HEK293 (cell line): ENCODE results near the gene SH3RF3.
A peak's percentile ranks its signal among the peaks of the same experiment; 100 is the strongest.

Source experiments
- CTCF ChIA-PET: fragments of 350-600 bp; formaldehyde crosslinking; extraction: SDS; loops from one replicate; lab custom pipeline; 2021; ENCODE audit warnings: antibody characterized with exemption; lab: Yijun Ruan, JAX
- POLR2A ChIA-PET: fragments of 300-600 bp; formaldehyde crosslinking; extraction: SDS; loops from one replicate; lab custom pipeline; 2020; ENCODE audit warnings: antibody characterized with exemption, inconsistent platforms; lab: Yijun Ruan, JAX
- H3K27ac ChIP-seq: fragments of 200-500 bp; sonication (Bioruptor generic); 2 replicates; pipeline ENCODE4 v1.5.1; 2014; ENCODE audit warnings: low read depth, low read length, control low read depth, inconsistent platforms; ENCODE audit errors: extremely low read depth
- H3K36me3 ChIP-seq, 2 experiments: fragments of 200-500 bp in 1 of 2; sonication (Bioruptor generic) in 1 of 2; 1 replicate in 1 of 2; 2 replicates in 1 of 2; pipeline ENCODE4 v1.5.1; 2014 to 2017; ENCODE audit warnings: inconsistent platforms in 2 of 2, low read length in 2 of 2; ENCODE audit not compliant: control insufficient read depth in 2 of 2, insufficient read depth in 1 of 2
- H3K4me1 ChIP-seq: fragments of 200-500 bp; sonication (Bioruptor generic); 2 replicates; pipeline ENCODE4 v1.5.1; 2014; ENCODE audit warnings: mild to moderate bottlenecking, low read length, inconsistent platforms; ENCODE audit not compliant: control insufficient read depth, insufficient read depth
- H3K4me3 ChIP-seq: 2 replicates; pipeline ENCODE4 v1.5.1; 2011; ENCODE audit warnings: low read depth, mild to moderate bottlenecking, control low read depth, low read length, moderate library complexity
- H3K9me3 ChIP-seq: fragments of 200-500 bp; sonication (Bioruptor generic); 2 replicates; pipeline ENCODE4 v1.5.1; 2014; ENCODE audit warnings: low read depth, low read length, inconsistent platforms; ENCODE audit not compliant: control insufficient read depth, insufficient read depth
- CTCF ChIP-seq: fragments of 450-650 bp; formaldehyde crosslinking; IDR thresholded peaks from 2 replicates; pipeline ENCODE4 v1.5.1; 2016; ENCODE audit warnings: missing biosample characterization, missing genetic modification characterization
- MYNN ChIP-seq: fragments of 450-650 bp; formaldehyde crosslinking; IDR thresholded peaks from 2 replicates; pipeline ENCODE4 v1.5.1; 2016; ENCODE audit warnings: missing biosample characterization, missing genetic modification characterization, borderline replicate concordance
- PATZ1 ChIP-seq: fragments of 450-650 bp; formaldehyde crosslinking; IDR thresholded peaks from 2 replicates; pipeline ENCODE4 v1.5.1; 2016; ENCODE audit warnings: missing biosample characterization, missing genetic modification characterization
- SCRT2 ChIP-seq: fragments of 450-650 bp; formaldehyde crosslinking; IDR thresholded peaks from 2 replicates; pipeline ENCODE4 v1.5.1; 2016; ENCODE audit warnings: missing biosample characterization, missing genetic modification characterization
- WT1 ChIP-seq: fragments of 450-650 bp; formaldehyde crosslinking; IDR thresholded peaks from 2 replicates; pipeline ENCODE4 v1.5.1; 2016; ENCODE audit warnings: missing biosample characterization, missing genetic modification characterization
- ZNF112 ChIP-seq: fragments of 450-650 bp; formaldehyde crosslinking; IDR thresholded peaks from 2 replicates; pipeline ENCODE4 v1.5.0; 2017; ENCODE audit warnings: missing biosample characterization, missing genetic modification characterization
- ZNF302 ChIP-seq: fragments of 450-650 bp; formaldehyde crosslinking; IDR thresholded peaks from 2 replicates; pipeline ENCODE4 v1.5.1; 2016; ENCODE audit warnings: missing biosample characterization, missing genetic modification characterization, low read depth
- ZNF341 ChIP-seq: fragments of 450-650 bp; formaldehyde crosslinking; IDR thresholded peaks from 2 replicates; pipeline ENCODE4; 2016; ENCODE audit warnings: low read depth, missing biosample characterization, missing genetic modification characterization
- ZNF350 ChIP-seq: fragments of 450-650 bp; formaldehyde crosslinking; IDR thresholded peaks from 2 replicates; pipeline ENCODE4 v1.5.0; 2017; ENCODE audit warnings: missing biosample characterization, mild to moderate bottlenecking, missing genetic modification characterization
- ZNF654 ChIP-seq: fragments of 450-650 bp; formaldehyde crosslinking; IDR thresholded peaks from 2 replicates; pipeline ENCODE4 v1.5.1; 2016; ENCODE audit warnings: low read depth, missing biosample characterization, missing genetic modification characterization
- ZNF768 ChIP-seq: fragments of 450-650 bp; formaldehyde crosslinking; IDR thresholded peaks from 2 replicates; pipeline ENCODE4 v1.5.1; 2018; ENCODE audit warnings: missing biosample characterization, mild to moderate bottlenecking, missing genetic modification characterization

Gene SH3RF3

GRCh38 chr2:109392816-109393661 is 264.0 kb downstream of the SH3RF3 start (continued):
- TF ChIP-seq PATZ1 (no peak), WT1 (no peak), ZNF350 (tag by site-specific recombination) (no peak), ZNF302 (no peak)

GRCh38 chr2:109393662-109393972 is 264.6 kb downstream of the SH3RF3 start:
- POLR2A ChIA-PET = no interaction called here
- TF ChIP-seq ZNF341 (tag by site-specific recombination) (peak; percentile 17; the same call in 1 of the 2 replicates), ZNF768 (tag by site-specific recombination) (no peak)
- CTCF ChIA-PET = no interaction called here

GRCh38 chr2:109395494-109396201 is 266.6 kb downstream of the SH3RF3 start:
- no peaks in the 10 kb centered on the region for H3K4me1 ChIP-seq
- no peaks in the 10 kb centered on the region for H3K9me3 ChIP-seq
- no peak overlapping the region for H3K4me3 ChIP-seq
- no peak overlapping the region for H3K27ac ChIP-seq
- peak; percentile 39; the same call in 1 of the 2 replicates for TF ChIP-seq SCRT2 (tag by site-specific recombination)
- no peak for TF ChIP-seq MYNN (tag by site-specific recombination)
- TF ChIP-seq ZNF112 (tag by site-specific recombination) = no peak
- ChIA-PET POLR2A (no interaction called here), CTCF (no interaction called here)
- H3K36me3 ChIP-seq = peaks cover 0 to 6% of the 10 kb centered on the region in 2 experiments; a peak in 1 of 3 replicates

More at GRCh38 chr2:109393662-109393972, 264.6 kb downstream of the SH3RF3 start:
- no peak overlapping the region for H3K27ac ChIP-seq
- no peaks in the 10 kb centered on the region for H3K36me3 ChIP-seq
- H3K4me1 ChIP-seq = no peaks in the 10 kb centered on the region
- H3K9me3 ChIP-seq = no peaks in the 10 kb centered on the region
- H3K4me3 ChIP-seq = no peak overlapping the region

- Histone ChIP-seq H3K27ac (no peak overlapping the region), H3K4me3 (no peak overlapping the region), H3K9me3 (no peaks in the 10 kb centered on the region), H3K36me3 (peaks cover 0 to 6% of the 10 kb centered on the region in 2 experiments; a peak in 1 of 3 replicates), H3K4me1 (no peaks in the 10 kb centered on the region)
- 0 out of 2 replicates have a peak, but pooled peaks have one; percentile 38 for TF ChIP-seq CTCF
- no peak for TF ChIP-seq ZNF654 (tag by site-specific recombination)
- POLR2A ChIA-PET = no interaction called here
- CTCF ChIA-PET = no interaction called here
Observed at GRCh38 chr2:109396202-109397180, 267.5 kb downstream of the SH3RF3 start.
